SK-N-SH (cell line): ENCODE data around the gene RPGR. TPM values are rescaled to one million over a fixed set of nuclear protein-coding genes. Genes with fewer than 3 reads are reported as not detected.

ENCODE experiments used
- CTCF ChIA-PET: fragments of 300-600, 350-600 bp; formaldehyde crosslinking; extraction: SDS; loops from one replicate; lab custom pipeline; 2021; lab: Yijun Ruan, JAX
- POLR2A ChIA-PET: fragments of 350-600 bp; sonication (Branson Sonifier 250); formaldehyde crosslinking; extraction: SDS; loops from one replicate; lab custom pipeline; 2020; ENCODE audit warnings: antibody characterized with exemption, inconsistent platforms; lab: Yijun Ruan, JAX
- DNase-seq: peaks from one replicate; pipeline ENCODE4 v3.0.0; 2012
- H2AFZ ChIP-seq: fragments of 200-600 bp; sonication (generic); 2 replicates; pipeline ENCODE4 v1.8.1; 2016; ENCODE audit warnings: antibody characterized with exemption, mild to moderate bottlenecking, low read depth
- H3F3A ChIP-seq: fragments of 200-600 bp; sonication (generic); replicated peaks from 2 replicates; pipeline ENCODE3; 2016; ENCODE audit warnings: antibody characterized with exemption, mild to moderate bottlenecking; ENCODE audit not compliant: insufficient read depth
- H3K27ac ChIP-seq, 2 experiments: fragments of 200-500 bp in 1 of 2; fragments of 200-600 bp in 1 of 2; sonication (Bioruptor generic) in 1 of 2; sonication (generic), shearing (Covaris generic) in 1 of 2; 2 replicates each; pipeline versions ENCODE4 v1.5.1 to v1.6.1; 2014 to 2016; ENCODE audit warnings: low read depth in 2 of 2, inconsistent platforms in 1 of 2, low read length in 1 of 2, mild to moderate bottlenecking in 1 of 2, mixed read lengths in 1 of 2
- H3K27me3 ChIP-seq: fragments of 200-600 bp; sonication (generic), shearing (Covaris generic); 2 replicates; pipeline ENCODE4 v1.6.1; 2016; ENCODE audit warnings: mixed run types; ENCODE audit not compliant: insufficient read depth
- H3K36me3 ChIP-seq, 2 experiments: fragments of 200-500 bp in 1 of 2; fragments of 200-600 bp in 1 of 2; sonication (Bioruptor generic) in 1 of 2; sonication (generic) in 1 of 2; replicated peaks in 1 of 2; 2 replicates each; pipeline versions ENCODE3 to v1.5.1; 2014 to 2016; ENCODE audit warnings: low read length in 1 of 2, mild to moderate bottlenecking in 1 of 2; ENCODE audit not compliant: insufficient read depth in 2 of 2, control insufficient read depth in 1 of 2
- H3K4me1 ChIP-seq, 2 experiments: fragments of 200-500 bp in 1 of 2; fragments of 200-600 bp in 1 of 2; sonication (Bioruptor generic) in 1 of 2; sonication (generic), shearing (Covaris generic) in 1 of 2; 2 replicates each; pipeline versions ENCODE4 v1.5.1 to v1.6.1; 2014 to 2016; ENCODE audit warnings: low read depth in 1 of 2, low read length in 1 of 2, mixed run types in 1 of 2; ENCODE audit not compliant: insufficient read depth in 2 of 2, control insufficient read depth in 1 of 2
- H3K4me2 ChIP-seq: fragments of 200-600 bp; sonication (generic), shearing (Covaris generic); 2 replicates; pipeline ENCODE4 v1.6.1; 2017; ENCODE audit warnings: mixed run types
- H3K4me3 ChIP-seq, 2 experiments: fragments of 200-500 bp in 1 of 2; fragments of 200-600 bp in 1 of 2; sonication (Bioruptor generic) in 1 of 2; sonication (generic), shearing (Covaris generic) in 1 of 2; 2 replicates each; pipeline versions ENCODE4 v1.5.1 to v1.8.1; 2014 to 2016; ENCODE audit warnings: low read depth in 2 of 2, inconsistent platforms in 1 of 2, low read length in 1 of 2, mild to moderate bottlenecking in 1 of 2, mixed read lengths in 1 of 2, moderate library complexity in 1 of 2
- H3K79me2 ChIP-seq: fragments of 200-600 bp; sonication (generic); 2 replicates; pipeline ENCODE4 v1.8.1; 2017; ENCODE audit warnings: mild to moderate bottlenecking; ENCODE audit not compliant: insufficient read depth
- H3K9ac ChIP-seq: fragments of 200-600 bp; sonication (generic); 2 replicates; pipeline ENCODE4 v1.6.1; 2017; ENCODE audit warnings: mixed run types
- H3K9me2 ChIP-seq: fragments of 200-600 bp; sonication (generic); 2 replicates; pipeline ENCODE4 v1.6.1; 2017; ENCODE audit warnings: mixed run types
- H3K9me3 ChIP-seq: fragments of 200-600 bp; sonication (generic); 2 replicates; pipeline ENCODE4 v1.6.1; 2017; ENCODE audit warnings: mixed run types, mild to moderate bottlenecking, moderate library complexity
- H4K20me1 ChIP-seq: fragments of 200-600 bp; sonication (generic); 2 replicates; pipeline ENCODE4 v1.6.1; 2017; ENCODE audit warnings: mild to moderate bottlenecking, mixed run types; ENCODE audit not compliant: insufficient read depth
- CHD2 ChIP-seq: fragments of 150-350 bp; IDR thresholded peaks from 2 replicates; pipeline ENCODE4 v1.6.1; 2018; ENCODE audit warnings: low read length; ENCODE audit not compliant: partially characterized antibody
- CTCF ChIP-seq: fragments of 200-600 bp; sonication (generic); IDR thresholded peaks from 2 replicates; pipeline ENCODE4 v1.6.1; 2017; ENCODE audit warnings: antibody characterized with exemption, mild to moderate bottlenecking, moderate library complexity
- ELF1 ChIP-seq: IDR thresholded peaks from 2 replicates; pipeline ENCODE4 v1.4.0; 2012
- FOXM1 ChIP-seq: IDR thresholded peaks from 2 replicates; pipeline ENCODE4 v1.4.0; 2012; ENCODE audit warnings: low read depth, mild to moderate bottlenecking
- GABPA ChIP-seq: IDR thresholded peaks from 2 replicates; pipeline ENCODE4 v1.4.0; 2012; ENCODE audit warnings: low read depth, mild to moderate bottlenecking
- JUND ChIP-seq: IDR thresholded peaks from 2 replicates; pipeline ENCODE4 v1.4.0; 2012
- MAX ChIP-seq: IDR thresholded peaks from 2 replicates; pipeline ENCODE4 v1.4.0; 2012; ENCODE audit warnings: low read depth
- MXI1 ChIP-seq: IDR thresholded peaks from 2 replicates; pipeline ENCODE4 v1.6.1; 2012; ENCODE audit warnings: mild to moderate bottlenecking, low read depth, low read length, improper control_type of control experiment
- NRF1 ChIP-seq: IDR thresholded peaks from 2 replicates; pipeline ENCODE4 v1.6.1; 2012; ENCODE audit warnings: low read depth, mild to moderate bottlenecking, low read length
- POLR2AphosphoS5 ChIP-seq: IDR thresholded peaks from 2 replicates; pipeline ENCODE4 v1.6.1; 2012; ENCODE audit warnings: low read depth, low read length
- RAD21 ChIP-seq: IDR thresholded peaks from 2 replicates; pipeline ENCODE4 v1.6.1; 2012; ENCODE audit warnings: mild to moderate bottlenecking, low read length
- RCOR1 ChIP-seq: fragments of 150-350 bp; IDR thresholded peaks from 2 replicates; pipeline ENCODE4 v1.6.1; 2017; ENCODE audit warnings: antibody characterized with exemption, low read length
- SIN3A ChIP-seq: IDR thresholded peaks from 2 replicates; pipeline ENCODE4 v1.6.1; 2012; ENCODE audit warnings: low read depth, mild to moderate bottlenecking, low read length, moderate library complexity, borderline replicate concordance
- SMC3 ChIP-seq: IDR thresholded peaks from 2 replicates; pipeline ENCODE4 v1.6.1; 2012; ENCODE audit warnings: low read depth, low read length, improper control_type of control experiment
- TAF1 ChIP-seq: IDR thresholded peaks from 2 replicates; pipeline ENCODE4 v1.6.1; 2012; ENCODE audit warnings: low read depth, mild to moderate bottlenecking, low read length, moderate library complexity, borderline replicate concordance
- TCF12 ChIP-seq: IDR thresholded peaks from 2 replicates; pipeline ENCODE4 v1.4.0; 2012
- USF2 ChIP-seq: fragments of 150-350 bp; IDR thresholded peaks from 2 replicates; pipeline ENCODE4 v1.6.1; 2017; ENCODE audit warnings: antibody characterized with exemption, low read length, low read depth, borderline replicate concordance
- WGBS: methylation state at CpG from one replicate; pipeline ENCODE4 v1.1.6; 2017; ENCODE audit warnings: low lambda C conversion rate; 5-methylcytosine and 5-hydroxymethylcytosine counted together
- polyA plus RNA-seq, 3 experiments: library from polyadenylated mRNA; depleted of rRNA; stranded (reverse); fragments of >200 nt; gene quantifications; 2 replicates each; pipeline ENCODE4 v1.2.3, GENCODE V29; 2012

The RPGR gene
- 1.2 and 3.0 TPM in 2 replicates for polyA plus RNA-seq (2012; rRNA removed)
- polyA plus RNA-seq (2012; cell fraction: cytosol; rRNA removed), result 2.0 and 2.5 TPM in 2 replicates
- 2.1 and 4.5 TPM in 2 replicates for polyA plus RNA-seq (2012; cell fraction: nucleus; rRNA removed)

- peaks cover 0 to 3% of the 10 kb centered on the region in 2 experiments; a peak in 1 of 4 replicates for H3K4me1 ChIP-seq
- peak within 1 kb of the TSS; percentile 56 to 96 for H3K27ac ChIP-seq
- H3K4me2 ChIP-seq, result peak within 1 kb of the TSS; percentile 79
- H3K36me3 ChIP-seq, result no peaks in the 10 kb centered on the region
- peak within 1 kb of the TSS; percentile 82; the same call in 1 of the 2 replicates for H2AFZ ChIP-seq
- H3K27me3 ChIP-seq, result no peaks in the 10 kb centered on the region
- H3K4me3 ChIP-seq, result peak within 1 kb of the TSS; percentile 69 to 73
- H3K9ac ChIP-seq, result peak within 1 kb of the TSS; percentile 92
- WGBS, result 13% methylated on average over 29 of the region's 67 CpGs
- H4K20me1 ChIP-seq, result no peaks in the 10 kb centered on the region
- peaks cover 24% of the 10 kb centered on the region for H3K79me2 ChIP-seq
- TF ChIP-seq CTCF (peak; percentile 71), MXI1 (peak; percentile 84), NRF1 (0 out of 2 replicates have a peak, but pooled peaks have one; percentile 25), SMC3 (peak; percentile 73), POLR2AphosphoS5 (0 out of 2 replicates have a peak, but pooled peaks have one; percentile 40), SIN3A (peak; percentile 84; the same call in 1 of the 2 replicates), FOXM1 (no peak), JUND (no peak), TCF12 (peak; percentile 14; the same call in 1 of the 2 replicates), MAX (peak; percentile 85), TAF1 (0 out of 2 replicates have a peak, but pooled peaks have one; percentile 4), ELF1 (peak; percentile 79; the same call in 1 of the 2 replicates), RAD21 (peak; percentile 64), CHD2 (peak; percentile 36), USF2 (no peak), RCOR1 (no peak), GABPA (peak; percentile 68)
- ChIA-PET CTCF (interaction anchor here (0.6 to 2.6 kb wide), 21 partner anchors 8 to 391 kb away, joined by 3 to 13 read pairs (median 4); partner anchors contain the start of gene OTC), POLR2A (no interaction called here)
- DNase-seq, result peak; percentile 91
- no peaks in the 10 kb centered on the region for H3K9me2 ChIP-seq
- H3F3A ChIP-seq, result no peaks in the 10 kb centered on the region
- no peaks in the 10 kb centered on the region for H3K9me3 ChIP-seq
Observed at GRCh38 chrX:38327007-38327774, at the start of gene RPGR. RPGR (minus strand) TSS chrX:38327509; CDS start chrX:38327367, 142 bp downstream.
